Measurements from ENCODE around the gene SELENOK.

GRCh38 chr3:53865732-53866499, 25.7 kb downstream of the SELENOK start:
- TF ChIP-seq CTCF (IDR thresholded peaks at IDR 0.05 in 8 of 11, conservative IDR thresholded peaks at IDR 0.05 in 3 of 11) (no peak), POLR2A (IDR thresholded peaks at IDR 0.05) (no peak)
